ENCODE measurements around the gene THY1.

The THY1 gene

DNA sequence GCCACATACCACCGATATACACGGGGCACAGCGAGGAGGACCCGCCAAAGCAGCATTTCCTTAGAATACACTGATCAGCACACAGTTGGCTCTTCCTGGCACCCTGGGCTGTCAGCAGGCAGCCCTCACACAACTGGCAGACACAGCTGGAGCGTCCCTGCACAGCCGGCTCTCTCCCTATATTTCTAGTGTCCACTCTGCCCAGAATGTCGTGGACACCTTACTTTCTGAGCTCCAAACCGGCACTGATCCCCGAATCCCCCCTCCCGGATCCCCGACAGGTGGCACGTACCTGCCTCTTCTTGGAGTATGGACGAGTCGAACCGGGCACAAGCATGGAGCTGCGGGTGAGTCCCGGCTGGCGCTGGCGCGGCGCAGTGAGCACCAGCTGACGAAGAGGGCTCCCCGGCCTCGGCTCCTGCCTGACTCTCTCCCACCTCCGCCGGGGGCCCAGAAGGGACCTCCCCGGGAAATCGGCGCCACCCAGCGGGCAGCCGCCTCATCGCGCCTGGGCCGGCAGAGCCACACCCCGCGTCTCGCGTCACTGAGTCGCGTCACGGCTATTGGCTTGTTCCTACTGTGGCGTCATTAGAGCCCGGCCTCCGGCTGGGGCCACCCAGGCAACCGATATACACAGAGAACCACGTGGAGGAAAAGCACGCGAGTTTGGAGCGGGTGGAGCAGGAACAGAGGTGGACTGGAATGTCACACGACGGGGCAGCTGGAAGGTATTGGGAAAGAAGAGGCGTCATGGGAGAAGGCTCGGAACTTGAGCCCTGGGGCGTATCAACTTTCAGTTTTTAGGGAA lies 41.6 kb downstream of the THY1 start, which contains the start of gene USP2:
TSS of gene USP2 (minus strand) at position 510 of the 808 bp plus-strand sequence. CDS start 8,210 bp downstream, outside the sequence.
- FAIRE-seq, result peak; percentile 97
- TF ChIP-seq POLR2A (IDR thresholded peaks at IDR 0.05; ENCODE audit: low read depth, low read length) (no peak), PAX5 (IDR thresholded peaks at IDR 0.05; ENCODE audit: insufficient read depth, low read length, severe bottlenecking) (peak; percentile 38), SPI1 (IDR thresholded peaks at IDR 0.05; ENCODE audit: low read depth, low read length) (no peak), POLR2AphosphoS5 (IDR thresholded peaks at IDR 0.05; ENCODE audit: low read depth, low read length) (no peak), TAF1 (IDR thresholded peaks at IDR 0.05; ENCODE audit: low read depth, low read length) (no peak), POU2F2 (IDR thresholded peaks at IDR 0.05; ENCODE audit: low read depth, low read length) (no peak)
- DNase-seq (ENCODE audit: insufficient read length, low spot score), result peak; percentile 89

DNA sequence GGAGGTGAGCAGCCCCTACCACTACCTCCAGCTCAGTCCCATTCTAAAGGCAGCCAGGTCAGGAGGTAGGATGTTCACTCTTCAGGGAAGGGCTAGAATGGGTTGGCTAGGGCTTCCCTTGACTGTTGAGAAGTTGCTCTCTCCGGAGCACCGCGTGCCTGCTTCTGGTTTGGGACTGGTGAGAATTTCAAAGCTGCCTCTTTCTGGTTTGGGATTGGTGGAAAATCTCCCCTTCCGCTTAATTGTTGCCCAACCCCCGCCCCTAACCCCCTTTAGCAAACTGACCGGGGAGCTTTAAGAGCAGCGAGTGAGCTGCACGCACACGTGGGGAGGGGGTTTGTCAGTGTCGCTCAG lies 42.2 kb downstream of the THY1 start:
- TF ChIP-seq SPI1 (IDR thresholded peaks at IDR 0.05; ENCODE audit: low read depth, low read length) (no peak), POLR2A (IDR thresholded peaks at IDR 0.05; ENCODE audit: low read depth, low read length) (no peak), PAX5 (IDR thresholded peaks at IDR 0.05; ENCODE audit: insufficient read depth, low read length, severe bottlenecking) (no peak), POU2F2 (IDR thresholded peaks at IDR 0.05; ENCODE audit: low read depth, low read length) (no peak), TAF1 (IDR thresholded peaks at IDR 0.05; ENCODE audit: low read depth, low read length) (no peak), POLR2AphosphoS5 (IDR thresholded peaks at IDR 0.05; ENCODE audit: low read depth, low read length) (no peak)
- DNase-seq (ENCODE audit: insufficient read length, low spot score) (no peak), FAIRE-seq (no peak)

DNA sequence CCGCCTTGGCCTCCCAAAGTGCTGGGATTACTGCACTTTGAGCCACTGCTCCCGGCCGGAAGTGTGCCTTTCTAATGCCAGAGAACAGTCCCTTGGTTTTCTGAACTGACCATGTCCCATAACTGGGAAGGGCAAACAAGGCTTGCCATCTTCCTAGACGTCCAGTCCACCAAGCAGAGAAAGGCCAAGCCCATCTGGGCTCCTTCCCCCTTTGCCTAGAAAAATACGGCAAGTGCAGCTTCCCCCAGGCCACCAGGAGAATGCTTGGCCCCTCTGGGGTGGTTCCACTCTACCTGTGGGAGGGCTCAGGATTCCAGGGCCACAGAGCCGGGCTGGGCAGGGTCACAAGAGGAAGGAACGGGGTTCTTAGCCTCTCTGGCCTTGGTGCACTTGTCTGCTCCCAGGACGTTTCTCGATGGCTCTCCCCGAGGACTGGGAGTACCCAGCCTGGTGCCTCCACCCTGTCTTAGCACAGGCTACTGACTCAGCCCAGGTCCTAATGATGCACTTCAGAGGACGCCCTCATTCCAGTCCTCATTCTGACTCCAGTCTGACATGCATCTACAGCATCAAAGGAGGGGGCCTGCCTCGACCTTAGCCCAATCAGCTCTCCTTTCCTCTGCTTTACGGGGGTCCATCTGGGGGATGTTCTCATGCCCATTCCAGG lies 42.7 kb downstream of the THY1 start:
- no peak for FAIRE-seq
- TF ChIP-seq POLR2AphosphoS5 (IDR thresholded peaks at IDR 0.05; ENCODE audit: low read depth, low read length), result no peak
- no peak for TF ChIP-seq PAX5 (IDR thresholded peaks at IDR 0.05; ENCODE audit: insufficient read depth, low read length, severe bottlenecking)
- TF ChIP-seq POLR2A (IDR thresholded peaks at IDR 0.05; ENCODE audit: low read depth, low read length), result no peak
- no peak for TF ChIP-seq TAF1 (IDR thresholded peaks at IDR 0.05; ENCODE audit: low read depth, low read length)
- TF ChIP-seq SPI1 (IDR thresholded peaks at IDR 0.05; ENCODE audit: low read depth, low read length), result no peak
- TF ChIP-seq POU2F2 (IDR thresholded peaks at IDR 0.05; ENCODE audit: low read depth, low read length), result no peak
- DNase-seq (ENCODE audit: insufficient read length, low spot score), result no peak

GRCh38 chr11:119378851-119379465 lies 44.0 kb downstream of the THY1 start:
- DNase-seq (ENCODE audit: insufficient read length, low spot score) (no peak), FAIRE-seq (no peak)
- TF ChIP-seq POLR2AphosphoS5 (IDR thresholded peaks at IDR 0.05; ENCODE audit: low read depth, low read length), result no peak

DNA sequence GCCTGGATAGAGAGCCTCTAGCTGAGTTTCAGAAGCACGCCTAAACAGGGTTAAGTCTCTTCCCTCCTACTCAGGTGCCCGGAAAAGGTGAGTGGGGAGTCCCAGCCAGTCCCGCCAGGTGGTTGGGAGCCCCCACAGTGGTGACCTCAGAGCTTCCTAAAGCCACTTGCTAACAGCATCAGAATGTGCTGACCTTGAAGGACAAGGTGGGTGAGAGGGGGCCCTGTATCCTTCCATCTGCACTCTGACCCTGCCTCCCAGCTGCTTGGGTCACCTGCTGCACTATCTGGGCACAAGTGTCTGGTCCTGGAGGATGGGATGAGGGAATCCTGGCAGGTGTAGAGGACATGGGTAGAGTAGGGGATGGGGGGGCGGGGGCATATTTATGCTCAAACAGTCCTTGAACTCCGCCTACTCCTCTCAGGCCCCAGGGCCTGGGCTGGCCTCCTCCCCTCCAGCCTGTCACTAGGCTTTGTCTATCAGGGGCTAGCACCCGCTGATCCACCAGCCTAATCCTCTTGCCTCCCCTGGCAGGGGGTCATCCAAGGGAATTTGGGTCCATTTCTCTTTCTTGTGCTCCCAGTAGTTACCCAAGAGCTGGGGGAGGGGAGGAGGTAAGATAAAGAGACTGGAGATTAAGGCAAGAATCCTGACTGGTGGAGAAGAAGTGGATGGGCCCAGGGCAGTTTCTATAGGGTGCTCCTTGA lies 44.9 kb downstream of the THY1 start:
- DNase-seq (ENCODE audit: insufficient read length, low spot score) (no peak), FAIRE-seq (no peak)
- TF ChIP-seq PAX5 (IDR thresholded peaks at IDR 0.05; ENCODE audit: insufficient read depth, low read length, severe bottlenecking), result no peak
- no peak for TF ChIP-seq POU2F2 (IDR thresholded peaks at IDR 0.05; ENCODE audit: low read depth, low read length)
- no peak for TF ChIP-seq SPI1 (IDR thresholded peaks at IDR 0.05; ENCODE audit: low read depth, low read length)
- TF ChIP-seq POLR2AphosphoS5 (IDR thresholded peaks at IDR 0.05; ENCODE audit: low read depth, low read length), result no peak
- TF ChIP-seq TAF1 (IDR thresholded peaks at IDR 0.05; ENCODE audit: low read depth, low read length), result no peak
- TF ChIP-seq POLR2A (IDR thresholded peaks at IDR 0.05; ENCODE audit: low read depth, low read length), result no peak

GRCh38 chr11:119377112-119377901 lies 45.7 kb downstream of the THY1 start:
- no peak for TF ChIP-seq PAX5 (IDR thresholded peaks at IDR 0.05; ENCODE audit: insufficient read depth, low read length, severe bottlenecking)
- TF ChIP-seq POLR2A (IDR thresholded peaks at IDR 0.05; ENCODE audit: low read depth, low read length), result no peak
- no peak for TF ChIP-seq POLR2AphosphoS5 (IDR thresholded peaks at IDR 0.05; ENCODE audit: low read depth, low read length)
- TF ChIP-seq SPI1 (IDR thresholded peaks at IDR 0.05; ENCODE audit: low read depth, low read length), result no peak
- no peak for TF ChIP-seq POU2F2 (IDR thresholded peaks at IDR 0.05; ENCODE audit: low read depth, low read length)
- no peak for TF ChIP-seq TAF1 (IDR thresholded peaks at IDR 0.05; ENCODE audit: low read depth, low read length)
- FAIRE-seq (no peak), DNase-seq (ENCODE audit: insufficient read length, low spot score) (no peak)

- TF ChIP-seq PAX5 (IDR thresholded peaks at IDR 0.05; ENCODE audit: insufficient read depth, low read length, severe bottlenecking) (no peak), SPI1 (IDR thresholded peaks at IDR 0.05; ENCODE audit: low read depth, low read length) (no peak), POLR2A (IDR thresholded peaks at IDR 0.05; ENCODE audit: low read depth, low read length) (no peak), POLR2AphosphoS5 (IDR thresholded peaks at IDR 0.05; ENCODE audit: low read depth, low read length) (no peak), POU2F2 (IDR thresholded peaks at IDR 0.05; ENCODE audit: low read depth, low read length) (no peak), TAF1 (IDR thresholded peaks at IDR 0.05; ENCODE audit: low read depth, low read length) (no peak)
- DNase-seq (ENCODE audit: insufficient read length, low spot score) (no peak), FAIRE-seq (no peak)
These were observed 46.6 kb downstream of the THY1 start for GRCh38 chr11:119376197-119376847.

Data from GM12891 (cell line).